Activated CD8-positive, alpha-beta memory T cell treated with anti-CD3 and anti-CD28 coated beads, Interleukin-2, amount 50 U/mL, for 24 hours (primary cell): ENCODE data around the gene KCNA3.

ENCODE experiments used
- DNase-seq: peaks from one replicate; pipeline ENCODE4 v3.0.0-alpha.2; 2020; ENCODE audit errors: extremely low read depth

The KCNA3 gene

GRCh38 chr1:110674337-110675059 is at the start of gene KCNA3:
TSS of gene KCNA3 (minus strand) at chr1:110674940. CDS start at chr1:110674809, 131 bp downstream.
- DNase-seq = peak; percentile 25

DNA sequence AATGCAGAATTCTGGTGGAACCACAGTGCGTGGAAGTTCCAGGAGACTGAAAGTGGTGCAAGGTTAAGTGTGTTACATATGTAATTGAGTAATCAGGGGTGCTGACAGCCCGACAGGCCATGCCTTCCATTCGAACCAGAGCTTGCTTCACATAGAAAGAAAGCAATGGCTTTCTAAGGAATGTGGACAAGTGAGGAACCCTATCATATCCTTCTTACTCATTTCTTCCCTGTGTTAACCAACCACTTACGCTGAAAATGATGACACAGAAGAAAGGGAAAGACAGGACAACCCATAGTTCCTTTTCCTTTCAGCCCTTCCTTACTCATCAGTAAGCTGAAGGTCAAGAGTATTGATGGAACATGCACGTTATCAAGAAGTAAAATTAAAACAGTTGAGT is 48.1 kb upstream of the KCNA3 start:
- no peak for DNase-seq

DNA sequence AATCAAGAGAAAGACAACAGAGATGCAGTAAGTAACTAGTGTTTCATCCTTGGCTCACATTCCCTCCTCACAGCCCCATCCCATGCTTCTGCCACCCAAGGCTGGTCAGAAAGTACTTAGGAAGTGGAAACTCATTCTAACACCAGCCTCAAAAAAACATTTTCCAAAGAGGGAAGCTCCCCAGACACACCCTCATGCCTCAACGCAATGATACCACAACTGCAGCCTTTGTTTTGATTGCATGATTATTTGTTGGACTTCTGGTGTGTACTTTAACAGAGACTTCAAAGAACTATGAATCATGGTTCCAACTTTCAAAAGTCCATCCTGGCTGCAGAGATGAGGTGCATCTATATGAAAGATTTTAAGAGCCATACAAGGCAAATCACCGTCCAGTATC is 45.2 kb upstream of the KCNA3 start:
- DNase-seq = no peak

- DNase-seq = no peak
Observed at GRCh38 chr1:110718452-110718851, 43.7 kb upstream of the KCNA3 start.

- DNase-seq = no peak
Observed at GRCh38 chr1:110717179-110717578, 42.4 kb upstream of the KCNA3 start.

GRCh38 chr1:110714374-110714995 is 39.7 kb upstream of the KCNA3 start:
- DNase-seq = no peak

DNA sequence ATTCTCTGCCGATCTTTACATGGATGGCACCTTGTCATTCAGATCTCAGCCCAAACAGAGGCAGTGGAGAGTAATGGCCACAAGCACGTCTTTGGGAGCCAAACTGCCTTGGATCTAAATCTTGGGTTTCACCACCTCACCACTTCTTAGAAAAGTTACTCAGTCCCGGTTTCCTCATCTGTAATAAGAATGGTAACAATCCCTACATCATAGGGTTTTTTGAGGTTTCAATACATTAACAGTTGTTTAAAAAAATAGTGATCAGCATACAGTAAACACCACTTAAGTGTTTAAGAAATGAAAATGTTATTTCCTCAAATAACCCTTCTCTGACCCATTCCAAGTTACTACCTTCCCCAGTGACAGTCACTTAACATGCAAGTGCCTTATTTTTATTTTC is 38.5 kb upstream of the KCNA3 start:
- DNase-seq = no peak

- no peak for DNase-seq
Observed at GRCh38 chr1:110710314-110710713, 35.6 kb upstream of the KCNA3 start.

DNA sequence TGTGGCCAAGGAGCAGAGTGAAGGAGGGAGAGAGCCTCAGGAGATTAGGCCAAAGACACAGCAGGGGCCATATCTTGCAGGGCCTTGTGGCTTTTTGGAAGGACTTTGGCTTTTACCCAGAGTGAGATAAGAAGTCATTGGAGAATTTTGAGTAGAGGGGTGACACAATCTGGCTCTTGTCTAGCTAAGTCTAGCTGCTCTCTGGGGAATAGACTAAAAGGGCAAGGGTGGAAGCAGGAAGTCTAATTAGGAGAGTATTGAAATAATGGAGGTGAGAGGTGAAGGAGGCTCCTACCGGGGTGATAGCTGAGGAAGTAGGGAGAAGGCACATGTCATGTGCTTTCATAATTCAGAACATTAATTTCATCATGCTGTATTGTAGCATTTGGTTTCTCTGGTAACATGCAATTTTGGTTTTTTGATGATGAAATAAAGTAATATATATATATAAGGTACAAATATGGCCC is 34.3 kb upstream of the KCNA3 start:
- no peak for DNase-seq

DNA sequence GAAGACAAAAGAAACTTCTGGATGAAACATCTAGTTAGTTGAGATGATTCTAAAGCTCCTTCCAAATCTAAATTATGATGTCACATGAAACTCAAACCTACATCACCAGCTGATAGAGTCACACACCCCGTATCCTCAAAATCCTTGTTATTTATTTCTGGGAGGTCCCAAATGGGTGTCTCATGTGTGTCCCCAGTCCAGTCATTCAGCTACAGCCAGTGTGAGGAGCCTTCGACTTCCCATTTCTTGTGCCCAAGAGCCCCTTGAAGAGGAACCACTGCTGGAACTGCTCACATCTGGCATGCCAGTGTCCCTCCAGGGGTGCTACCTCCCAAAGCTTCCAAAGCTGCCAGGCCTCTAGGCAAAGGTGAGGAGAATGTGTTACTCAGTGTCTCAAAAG is 32.5 kb upstream of the KCNA3 start:
- no peak for DNase-seq

DNA sequence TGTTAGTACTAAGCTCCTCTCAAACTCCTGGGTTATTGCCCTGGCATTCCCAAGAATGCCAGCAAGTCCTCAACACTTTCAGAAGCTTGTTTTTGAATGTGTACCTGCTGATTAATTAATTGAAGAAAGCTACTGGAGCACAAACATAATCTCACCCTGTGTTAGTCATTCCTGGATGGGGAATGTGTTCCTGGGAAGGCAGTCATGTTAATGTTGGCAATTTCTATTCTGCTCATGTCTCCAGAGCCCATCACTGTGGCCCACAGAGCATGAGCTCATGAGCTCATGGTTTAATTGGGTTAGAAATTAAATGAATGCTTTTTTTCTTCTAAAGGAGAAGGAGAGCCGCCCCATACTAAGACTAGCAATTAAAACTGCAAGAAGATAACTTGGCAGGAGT is 31.9 kb upstream of the KCNA3 start:
- no peak for DNase-seq

- DNase-seq = no peak
Observed at GRCh38 chr1:110702260-110702659, 27.5 kb upstream of the KCNA3 start.

GRCh38 chr1:110700767-110701166 is 26.0 kb upstream of the KCNA3 start:
- DNase-seq = no peak

GRCh38 chr1:110697606-110698005 is 22.9 kb upstream of the KCNA3 start:
- no peak for DNase-seq

- no peak for DNase-seq
Observed at GRCh38 chr1:110696818-110697217, 22.1 kb upstream of the KCNA3 start.

DNA sequence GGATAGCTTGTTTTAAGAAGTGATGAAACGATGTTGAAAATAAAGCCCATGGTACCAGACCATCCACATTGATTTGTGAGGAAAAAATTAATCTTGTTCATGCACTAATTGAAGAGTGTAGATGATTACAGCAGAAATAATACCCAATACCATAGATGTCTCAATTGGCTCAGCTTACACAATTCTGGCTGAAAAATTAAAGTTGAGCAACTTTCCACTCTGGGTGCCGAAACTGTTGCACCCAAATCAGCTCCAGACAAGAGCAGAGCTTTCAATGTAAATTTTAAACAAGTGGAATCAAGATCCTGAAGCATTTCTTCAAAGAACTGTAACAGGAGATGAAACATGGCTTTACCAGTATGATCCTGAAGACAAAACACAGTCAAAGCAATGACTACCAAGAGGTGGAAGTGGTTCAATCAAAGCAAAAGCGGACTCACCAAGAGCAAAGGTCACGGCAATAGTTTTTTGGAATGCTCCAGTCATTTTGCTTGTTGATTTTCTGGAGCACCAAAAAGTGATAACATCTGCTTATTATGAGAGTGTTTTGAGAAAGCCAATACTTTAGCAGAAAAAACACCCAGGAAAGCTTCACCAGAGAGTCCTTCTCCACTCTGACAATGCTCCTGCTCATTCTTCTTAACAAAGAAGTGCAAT is 16.1 kb upstream of the KCNA3 start:
- no peak for DNase-seq

GRCh38 chr1:110689868-110690267 is 15.1 kb upstream of the KCNA3 start:
- DNase-seq = no peak

DNA sequence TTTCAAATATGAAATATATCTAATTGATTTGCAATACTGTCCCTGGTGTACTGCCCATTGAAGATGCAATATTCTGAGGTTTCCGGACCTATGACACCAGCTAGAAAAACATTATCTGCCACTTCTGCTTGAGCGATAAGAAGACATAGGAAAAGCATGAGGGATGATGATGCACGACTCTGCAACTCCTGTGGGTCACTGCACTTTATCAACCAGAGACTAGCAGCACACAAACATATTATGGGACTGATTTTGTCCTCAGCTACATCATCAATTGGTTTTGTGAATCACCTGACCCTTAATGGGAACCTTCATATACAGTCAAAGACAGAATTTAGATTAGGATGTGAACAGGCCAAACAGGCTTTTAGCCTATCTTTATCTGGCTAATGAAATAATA is 13.8 kb upstream of the KCNA3 start:
- DNase-seq = no peak

DNA sequence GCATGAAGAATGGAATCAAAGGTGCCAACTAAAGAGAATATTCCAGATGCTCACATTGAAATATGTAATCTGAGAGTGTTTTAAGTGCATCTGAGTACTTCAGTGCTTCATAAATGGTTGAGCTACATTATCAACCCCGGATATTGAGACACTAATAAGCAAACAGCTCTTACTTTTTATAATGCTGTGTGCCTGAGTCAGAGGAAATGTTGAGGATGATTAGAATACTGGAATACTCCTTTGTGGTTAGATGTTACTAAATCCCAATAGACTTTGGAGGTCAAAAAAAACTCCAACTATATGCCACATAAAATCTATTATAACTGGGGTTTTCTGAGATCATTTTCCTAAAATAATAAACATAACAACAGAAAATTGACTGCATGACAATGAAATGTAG is 12.5 kb upstream of the KCNA3 start:
- DNase-seq = no peak

GRCh38 chr1:110686188-110686587 is 11.4 kb upstream of the KCNA3 start:
- DNase-seq = no peak

GRCh38 chr1:110684491-110684890 is 9.8 kb upstream of the KCNA3 start:
- DNase-seq = no peak

GRCh38 chr1:110682898-110683297 is 8.2 kb upstream of the KCNA3 start:
- no peak for DNase-seq
